Gastrocnemius medialis (tissue), 4 donors: Measurements from ENCODE around the gene AQP11. TPM values are rescaled to one million over a fixed set of nuclear protein-coding genes. Genes with fewer than 3 reads are reported as not detected.

Experiments used
- ATAC-seq, 2 donors: fragments of 150-250 bp; one replicate each; pipeline ENCODE4 v1.9.1; 2016
- DNase-seq, 2 donors: peaks; one replicate each; pipeline ENCODE4 v3.0.0-alpha.2; 2019
- H3K27ac ChIP-seq, 4 donors: fragments of 200-600 bp; sonication (generic); 1 replicate in 1 of 4; 2 replicates in 3 of 4; pipeline ENCODE4 v1.5.1; 2016 to 2018; ENCODE audit warnings: mild to moderate bottlenecking in 2 of 4, moderate library complexity in 1 of 4
- H3K27me3 ChIP-seq, 3 donors: fragments of 200-600 bp; sonication (generic) in 2 of 3; 1 replicate in 1 of 3; 2 replicates in 2 of 3; pipeline versions ENCODE4 v1.5.1 to v1.6.0; 2016 to 2019; ENCODE audit warnings: mild to moderate bottlenecking in 1 of 3, moderate library complexity in 1 of 3
- H3K36me3 ChIP-seq, 2 donors: fragments of 200-600 bp; sonication (generic) in 1 of 2; one replicate each; pipeline ENCODE4 v1.5.1; 2017 to 2018
- H3K4me1 ChIP-seq, 2 donors: fragments of 200-600 bp; sonication (generic) in 1 of 2; one replicate each; pipeline ENCODE4 v1.5.1; 2016 to 2017; ENCODE audit warnings: mild to moderate bottlenecking in 2 of 2
- H3K4me3 ChIP-seq, 4 donors: fragments of 200-600 bp; sonication (generic) in 3 of 4; 1 replicate in 1 of 4; 2 replicates in 3 of 4; pipeline ENCODE4 v1.5.1; 2016 to 2019; ENCODE audit warnings: mild to moderate bottlenecking in 2 of 4
- H3K9me3 ChIP-seq, 3 donors: fragments of 200-600 bp; sonication (generic) in 2 of 3; 1 replicate in 1 of 3; 2 replicates in 2 of 3; pipeline ENCODE4 v1.5.1; 2016 to 2019
- POLR2A ChIP-seq, 2 donors: fragments of 450-650 bp; IDR thresholded peaks; one replicate each; pipeline ENCODE4 v1.6.1; 2017; ENCODE audit warnings: antibody characterized with exemption in 2 of 2, mild to moderate bottlenecking in 2 of 2, moderate library complexity in 2 of 2
- in situ Hi-C, 4 donors: fragments of 200-750 bp; cut with MboI; loops; one replicate each; pipeline versions ENCODE4 v1.15.0 to v1.8.0; 2017; ENCODE audit warnings: low sequenced_read_pairs in 4 of 4
- intact Hi-C: fragments of 100-400 bp; cut with DNase I; formaldehyde crosslinking; loops from one replicate; pipeline ENCODE4 v1.15.1; 2023; ENCODE audit warnings: low total_unique reads
- total RNA-seq, 4 donors: library from RNA; depleted of rRNA; stranded (reverse); fragments of >200 nt; gene quantifications; one replicate each; pipeline versions ENCODE4 v1.1.0 to v1.2.3, GENCODE V29; 2016
- TF ChIP-seq, protein P1 (sequence below), 5 experiments: fragments of 450-650 bp in 3 of 5; fragments of 200-600 bp in 2 of 5; sonication (generic) in 2 of 5; IDR thresholded peaks in 4 of 5; conservative IDR thresholded peaks in 1 of 5; 1 replicate in 4 of 5; 2 replicates in 1 of 5; pipeline ENCODE4 v1.5.1; 2016 to 2019; ENCODE audit warnings: antibody characterized with exemption in 5 of 5, mild to moderate bottlenecking in 3 of 5, moderate library complexity in 3 of 5

AQP11 gene
- total RNA-seq, 4 donors from 2014 or later, result 0.11 to 0.82 (median 0.46) TPM; not detected in 1

DNA sequence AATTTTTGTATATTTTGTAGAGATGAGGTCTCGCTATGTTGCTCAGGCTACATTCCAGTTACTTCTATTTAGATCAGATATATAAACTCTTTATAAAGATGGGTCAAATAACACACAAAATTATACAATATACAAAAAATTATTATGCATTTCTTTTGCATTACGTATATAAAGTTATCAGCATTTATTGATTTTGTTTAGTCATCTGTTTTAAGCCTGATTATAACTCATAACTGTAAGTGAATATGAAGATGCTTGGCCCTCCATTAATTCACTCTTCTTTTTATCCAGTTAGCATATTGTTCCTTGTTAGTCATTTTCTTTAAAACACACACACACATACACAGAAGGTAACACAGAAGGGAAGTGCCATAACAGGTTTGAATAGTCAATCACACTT, 14.5 kb downstream of the AQP11 start:
- Histone ChIP-seq H3K9me3 (no peaks in the 10 kb centered on the region), H3K4me3 (no peak overlapping the region), H3K4me1 (peaks cover 8 to 9% of the 10 kb centered on the region in 2 donors), H3K36me3 (peaks cover 0 to 21% of the 10 kb centered on the region in 2 donors), H3K27me3 (no peaks in the 10 kb centered on the region), H3K27ac (no peak overlapping the region)
- TF ChIP-seq, protein P1, sequence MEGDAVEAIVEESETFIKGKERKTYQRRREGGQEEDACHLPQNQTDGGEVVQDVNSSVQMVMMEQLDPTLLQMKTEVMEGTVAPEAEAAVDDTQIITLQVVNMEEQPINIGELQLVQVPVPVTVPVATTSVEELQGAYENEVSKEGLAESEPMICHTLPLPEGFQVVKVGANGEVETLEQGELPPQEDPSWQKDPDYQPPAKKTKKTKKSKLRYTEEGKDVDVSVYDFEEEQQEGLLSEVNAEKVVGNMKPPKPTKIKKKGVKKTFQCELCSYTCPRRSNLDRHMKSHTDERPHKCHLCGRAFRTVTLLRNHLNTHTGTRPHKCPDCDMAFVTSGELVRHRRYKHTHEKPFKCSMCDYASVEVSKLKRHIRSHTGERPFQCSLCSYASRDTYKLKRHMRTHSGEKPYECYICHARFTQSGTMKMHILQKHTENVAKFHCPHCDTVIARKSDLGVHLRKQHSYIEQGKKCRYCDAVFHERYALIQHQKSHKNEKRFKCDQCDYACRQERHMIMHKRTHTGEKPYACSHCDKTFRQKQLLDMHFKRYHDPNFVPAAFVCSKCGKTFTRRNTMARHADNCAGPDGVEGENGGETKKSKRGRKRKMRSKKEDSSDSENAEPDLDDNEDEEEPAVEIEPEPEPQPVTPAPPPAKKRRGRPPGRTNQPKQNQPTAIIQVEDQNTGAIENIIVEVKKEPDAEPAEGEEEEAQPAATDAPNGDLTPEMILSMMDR (IDR thresholded peaks at IDR 0.05 in 4 of 5, conservative IDR thresholded peaks at IDR 0.05 in 1 of 5), result no peak
- TF ChIP-seq POLR2A (IDR thresholded peaks at IDR 0.05), result no peak
- DNase-seq, result no peak
- in situ Hi-C loops (loop anchor here in 1 of 4 donors (25.0 kb wide), 1 partner anchor 108 kb away; no protein-coding TSS in a partner anchor), intact Hi-C loops (no loop called here)
- ATAC-seq, result no peak

DNA sequence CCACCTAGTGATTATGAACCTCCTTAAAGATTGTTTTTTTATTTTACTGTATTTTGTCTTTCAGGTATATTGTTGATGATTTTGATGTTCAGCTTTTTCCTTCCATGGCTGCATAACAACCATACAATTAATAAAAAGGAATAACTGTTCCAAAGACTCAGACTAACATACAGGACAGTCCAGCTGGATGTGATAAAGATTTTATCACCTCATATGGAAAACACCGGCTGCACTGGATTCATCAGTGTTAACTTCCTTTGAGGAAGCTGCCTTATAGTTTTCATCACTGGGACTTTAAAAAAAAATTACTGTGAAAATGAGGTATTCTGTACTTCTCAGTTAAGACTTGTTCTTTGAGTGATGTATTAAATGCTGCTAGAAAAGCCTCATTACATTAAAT, 19.5 kb downstream of the AQP11 start:
- Histone ChIP-seq H3K27me3 (no peaks in the 10 kb centered on the region), H3K9me3 (no peaks in the 10 kb centered on the region), H3K27ac (no peak overlapping the region), H3K4me3 (no peak overlapping the region), H3K36me3 (peaks cover 0 to 30% of the 10 kb centered on the region in 2 donors), H3K4me1 (no peaks in the 10 kb centered on the region)
- TF ChIP-seq POLR2A (IDR thresholded peaks at IDR 0.05), result no peak
- TF ChIP-seq, protein P1 (IDR thresholded peaks at IDR 0.05 in 4 of 5, conservative IDR thresholded peaks at IDR 0.05 in 1 of 5), result no peak
- intact Hi-C loops (no loop called here), in situ Hi-C loops (loop anchor here in 1 of 4 donors (25.0 kb wide), 1 partner anchor 103 kb away; no protein-coding TSS in a partner anchor)
- DNase-seq, result no peak
- ATAC-seq, result no peak

DNA sequence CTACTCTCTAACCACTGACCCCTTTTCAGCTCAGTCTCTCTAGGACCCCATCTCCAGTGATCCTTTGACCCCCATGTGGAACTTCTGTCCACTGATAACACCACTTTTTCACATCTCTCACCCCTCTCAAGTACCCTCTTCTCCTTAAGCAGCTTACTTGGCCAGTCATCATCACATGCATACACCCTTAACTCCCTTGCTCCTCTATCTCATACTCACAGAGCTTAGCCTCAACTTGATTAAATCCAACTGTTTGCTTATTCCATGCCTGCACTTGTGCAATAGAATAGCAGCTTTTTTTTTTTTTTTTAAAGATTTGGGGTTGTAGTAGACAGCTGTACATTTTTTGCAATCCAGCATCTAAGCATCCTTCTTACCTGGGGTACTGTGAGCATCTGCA, 22.2 kb downstream of the AQP11 start:
- Histone ChIP-seq H3K9me3 (no peaks in the 10 kb centered on the region), H3K27ac (no peak overlapping the region), H3K36me3 (peaks cover 0 to 46% of the 10 kb centered on the region in 2 donors), H3K4me1 (no peaks in the 10 kb centered on the region), H3K27me3 (no peaks in the 10 kb centered on the region), H3K4me3 (no peak overlapping the region)
- DNase-seq (no peak), ATAC-seq (no peak)
- intact Hi-C loops, result no loop called here
- TF ChIP-seq, protein P1 (IDR thresholded peaks at IDR 0.05 in 4 of 5, conservative IDR thresholded peaks at IDR 0.05 in 1 of 5), result no peak
- TF ChIP-seq POLR2A (IDR thresholded peaks at IDR 0.05), result no peak
- in situ Hi-C loops, result loop anchor here in 1 of 4 donors (25.0 kb wide), 1 partner anchor 100 kb away; no protein-coding TSS in a partner anchor

DNA sequence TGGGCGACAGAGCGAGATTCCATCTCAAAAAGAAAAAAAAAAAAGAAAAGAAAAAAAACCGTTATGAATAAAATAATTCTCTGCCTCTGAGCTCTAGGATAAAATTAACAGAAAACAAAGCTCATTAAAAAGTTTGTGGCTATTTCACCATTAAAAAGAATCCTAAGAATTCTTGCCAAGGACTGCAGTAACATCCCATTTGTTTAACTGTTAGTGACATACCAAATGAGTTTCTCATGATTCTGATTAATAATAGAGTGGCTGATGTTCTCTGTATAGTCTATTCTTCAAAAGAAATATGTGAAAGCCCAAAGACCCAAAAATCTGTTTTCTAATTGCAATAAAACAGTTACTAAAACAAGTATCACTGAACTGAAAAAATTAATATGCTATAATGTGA, 28.1 kb downstream of the AQP11 start:
- no peak overlapping the region for H3K27ac ChIP-seq
- in situ Hi-C loops, result loop anchor here in 1 of 4 donors (25.0 kb wide), 1 partner anchor 94 kb away; no protein-coding TSS in a partner anchor
- no peaks in the 10 kb centered on the region for H3K4me1 ChIP-seq
- no peak overlapping the region for H3K4me3 ChIP-seq
- peaks cover 0 to 59% of the 10 kb centered on the region in 2 donors for H3K36me3 ChIP-seq
- ATAC-seq, result no peak
- intact Hi-C loops, result no loop called here
- H3K9me3 ChIP-seq, result no peaks in the 10 kb centered on the region
- no peak for DNase-seq
- TF ChIP-seq, protein P1 (IDR thresholded peaks at IDR 0.05 in 4 of 5, conservative IDR thresholded peaks at IDR 0.05 in 1 of 5), result no peak
- TF ChIP-seq POLR2A (IDR thresholded peaks at IDR 0.05), result no peak
- no peaks in the 10 kb centered on the region for H3K27me3 ChIP-seq
